Stimulated activated CD8-positive, alpha-beta memory T cell treated with anti-CD3 and anti-CD28 coated beads, Interleukin-7, amount 100 ng/mL, for 48 hours (primary cell): ENCODE measurements around the gene TMED10.
"Not testable (repeated sequence)": the region's sequence is repeated elsewhere in the genome, so short reads cannot be mapped to it uniquely, and the experiment has no call there.

Experiments used
- DNase-seq, 2 donors: peaks; one replicate each; pipeline ENCODE4 v3.0.0-alpha.2; 2020; ENCODE audit warnings: low read depth in 1 of 2; ENCODE audit errors: extremely low read depth in 1 of 2

Gene TMED10

DNA sequence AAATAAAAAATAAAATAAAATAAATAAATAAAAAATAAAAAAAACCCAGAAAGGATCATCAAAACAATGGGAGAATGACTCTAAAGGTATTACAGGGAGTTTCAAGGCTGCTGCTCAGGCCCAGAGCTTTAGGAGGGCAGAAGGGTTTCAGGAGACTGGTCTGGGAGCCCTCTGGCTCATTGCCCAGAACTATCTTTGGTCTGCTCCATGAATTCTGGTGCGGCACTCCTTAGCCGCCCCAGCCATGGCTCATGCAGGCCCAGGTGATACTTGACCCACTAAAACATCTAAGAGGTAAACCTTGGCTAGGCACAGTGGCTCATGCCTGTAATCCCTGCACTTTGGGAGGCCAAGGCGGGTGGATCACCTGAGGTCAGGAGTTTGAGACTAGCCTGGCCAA is 14.7 kb upstream of the TMED10 start:
- DNase-seq, result no peak

- DNase-seq, result no peak
Observed at GRCh38 chr14:75190023-75190422, 13.6 kb upstream of the TMED10 start.

DNA sequence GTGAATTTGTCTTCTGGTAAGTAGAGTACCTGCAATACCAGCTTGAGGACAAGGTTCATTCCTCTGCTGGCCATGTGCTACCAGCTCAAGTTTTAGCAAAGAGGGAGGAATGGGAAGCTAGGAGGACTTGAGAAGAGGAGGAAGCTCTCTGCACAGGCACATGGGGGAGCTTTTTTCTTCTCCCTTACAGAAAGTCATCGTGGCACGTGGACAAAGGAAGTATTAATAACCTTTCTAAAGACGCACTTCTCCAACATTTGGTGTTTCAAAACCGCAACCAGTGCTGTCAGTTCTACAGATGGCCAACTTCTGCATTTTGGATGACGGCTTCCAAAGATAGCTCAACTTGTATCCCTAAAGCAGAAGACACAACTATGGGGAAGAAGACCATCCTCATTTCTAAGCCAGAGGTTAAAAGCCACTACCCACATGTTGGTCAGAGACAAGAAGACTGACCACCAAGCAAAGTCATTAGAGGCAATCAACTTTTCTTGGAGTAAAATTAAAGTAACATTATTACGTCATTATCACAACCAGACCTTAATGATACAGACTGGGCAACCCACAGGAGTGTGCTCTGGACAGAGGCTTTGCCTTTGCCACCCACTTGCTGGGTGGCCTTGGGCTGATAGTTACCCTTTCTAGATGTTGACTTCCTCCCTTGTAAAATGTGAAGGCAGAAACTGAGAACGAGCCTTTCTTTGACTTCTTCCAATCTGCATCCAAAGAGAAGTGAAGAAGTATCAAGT is 12.3 kb upstream of the TMED10 start:
- no peak for DNase-seq

DNA sequence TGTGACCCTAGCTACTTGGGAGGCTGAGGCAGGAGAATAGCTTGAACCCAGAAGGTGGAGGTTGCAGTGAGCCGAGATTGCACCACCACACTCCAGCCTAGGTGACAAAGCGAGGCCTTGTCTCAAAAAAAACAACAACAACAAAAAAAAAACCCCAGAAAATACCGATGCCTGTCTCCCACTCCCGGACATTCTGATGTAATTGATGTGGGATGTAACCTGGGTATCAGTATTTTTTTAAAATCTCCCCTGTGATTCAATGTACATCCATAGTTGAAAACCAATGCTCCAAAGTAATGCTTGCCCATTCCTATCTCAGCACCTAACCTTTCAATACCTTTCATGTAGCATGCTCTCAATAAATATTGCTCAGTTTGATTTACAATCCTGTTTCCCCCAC is 11.7 kb upstream of the TMED10 start:
- no peak for DNase-seq

- no peak for DNase-seq
Observed at GRCh38 chr14:75186953-75187352, 10.5 kb upstream of the TMED10 start.

- no peak for DNase-seq
Observed at GRCh38 chr14:75185251-75186040, 9.0 kb upstream of the TMED10 start.

- DNase-seq, result no peak
Observed at GRCh38 chr14:75184492-75184891, 8.1 kb upstream of the TMED10 start.

GRCh38 chr14:75184039-75184438 is 7.6 kb upstream of the TMED10 start:
- no peak for DNase-seq

GRCh38 chr14:75183225-75183624 is 6.8 kb upstream of the TMED10 start:
- no peak for DNase-seq

DNA sequence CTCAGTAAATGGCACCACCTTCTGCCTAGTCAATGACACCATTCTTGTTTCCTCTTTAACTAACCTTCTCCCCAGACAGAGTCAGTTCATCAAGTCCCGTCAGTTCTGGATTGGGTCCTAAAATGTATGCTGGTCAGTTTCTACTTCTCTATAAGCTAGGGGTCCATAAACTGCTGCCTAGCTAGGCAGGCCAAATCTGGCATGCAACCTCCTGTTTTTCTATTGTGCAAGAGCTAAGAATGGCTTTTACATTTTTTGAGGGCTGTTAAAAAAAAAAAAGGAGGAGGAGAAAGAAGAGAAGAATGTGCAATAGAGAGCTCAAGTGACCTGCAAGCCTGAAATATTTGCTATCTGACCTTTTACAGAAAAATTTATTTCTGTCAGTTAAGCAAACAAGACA is 6.4 kb upstream of the TMED10 start:
- DNase-seq, result no peak

DNA sequence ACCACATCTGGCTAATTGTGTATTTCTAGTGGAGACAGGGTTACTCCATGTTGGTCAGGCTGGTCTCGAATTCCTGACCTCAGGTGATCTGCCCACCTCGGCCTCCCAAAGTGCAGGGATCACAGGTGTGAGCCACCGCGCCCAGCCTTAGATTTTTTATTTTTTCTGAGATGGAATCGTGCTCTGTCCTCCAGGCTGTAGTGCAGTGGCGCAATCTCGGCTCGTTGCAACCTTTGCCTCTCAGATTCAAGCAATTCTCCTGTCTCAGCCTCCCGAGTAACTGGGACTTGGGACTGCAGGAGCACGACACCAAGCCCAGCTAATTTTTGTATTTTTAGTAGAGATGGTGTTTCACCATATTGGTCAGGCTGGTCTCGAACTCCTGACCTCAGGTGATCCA is 5.8 kb upstream of the TMED10 start:
- not testable (repeated sequence) for DNase-seq

DNA sequence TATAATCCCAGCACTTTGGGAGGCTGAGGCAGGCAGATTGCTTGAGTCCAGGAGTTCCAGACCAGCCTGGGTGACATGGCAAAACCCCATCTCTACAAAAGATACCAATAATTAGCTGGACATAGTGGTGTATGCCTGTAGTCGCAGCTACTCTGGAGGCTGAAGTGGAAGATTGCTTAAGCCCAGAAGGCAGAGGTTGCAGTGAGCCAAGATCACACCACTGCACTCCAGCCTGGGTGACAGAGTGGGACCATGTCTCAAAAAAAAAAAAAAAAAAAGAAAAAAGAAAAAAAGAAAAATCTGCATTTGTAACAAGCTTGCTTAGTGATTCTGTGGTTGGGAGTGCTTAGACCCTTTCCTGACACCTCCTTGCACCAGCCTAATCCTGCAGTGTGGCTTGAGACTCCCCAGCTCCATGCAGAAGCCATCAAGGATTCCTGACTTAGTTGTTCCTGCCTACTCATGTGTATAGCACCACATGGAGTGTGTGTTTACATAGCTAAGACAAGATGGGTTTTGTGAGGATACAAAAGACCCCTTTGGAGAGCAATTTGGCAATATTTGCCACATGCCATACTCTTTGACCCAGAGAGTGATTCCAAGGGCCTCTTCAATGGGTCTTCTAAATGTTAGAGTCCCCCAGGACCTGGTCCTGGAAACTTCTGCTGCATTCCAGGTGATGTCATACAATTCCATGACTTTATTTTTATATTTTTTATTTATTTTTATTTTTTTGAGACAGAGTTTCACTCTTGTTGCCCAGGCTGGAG is 5.1 kb upstream of the TMED10 start:
- DNase-seq, result no peak

DNA sequence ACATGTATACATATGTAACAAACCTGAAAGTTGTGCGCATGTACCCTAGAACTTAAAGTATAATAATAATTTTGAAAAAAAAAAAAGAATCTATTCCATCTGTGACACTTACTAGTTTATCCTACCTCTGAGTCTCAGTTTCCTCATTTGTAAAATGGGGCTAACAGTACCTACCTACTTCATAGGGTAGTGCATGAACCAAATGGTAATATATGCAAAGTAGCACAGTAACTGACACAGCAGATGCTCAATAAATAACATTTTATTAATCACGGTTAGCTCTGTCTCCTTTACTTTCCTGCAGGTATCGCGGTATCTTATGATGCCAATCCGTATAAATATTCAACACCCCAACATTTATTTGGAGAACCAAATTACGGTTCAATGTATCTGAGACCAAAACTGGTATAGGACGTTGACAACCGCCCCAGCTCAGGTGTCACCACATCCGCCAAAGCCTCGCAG is 703 bp downstream of the TMED10 start:
- DNase-seq, result no peak

DNA sequence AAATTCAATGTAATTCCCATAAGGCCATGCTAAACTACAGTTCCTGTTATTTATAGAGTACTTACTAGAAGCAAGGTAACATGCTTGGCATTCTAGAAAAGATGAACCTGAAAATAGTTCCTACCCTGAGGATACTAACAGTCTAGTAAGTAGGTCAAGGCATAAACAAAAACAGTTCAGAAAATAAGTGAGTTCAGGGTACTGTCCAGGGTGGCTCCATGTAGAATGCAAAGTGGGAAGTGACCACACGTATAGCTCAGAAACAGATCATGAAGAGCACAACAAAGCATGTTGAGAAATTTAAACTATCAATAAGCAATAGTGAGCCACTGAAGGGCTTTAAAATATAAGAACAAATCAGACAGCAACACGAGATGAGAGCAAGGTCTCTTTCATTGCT is 2.3 kb downstream of the TMED10 start:
- DNase-seq, result no peak

DNA sequence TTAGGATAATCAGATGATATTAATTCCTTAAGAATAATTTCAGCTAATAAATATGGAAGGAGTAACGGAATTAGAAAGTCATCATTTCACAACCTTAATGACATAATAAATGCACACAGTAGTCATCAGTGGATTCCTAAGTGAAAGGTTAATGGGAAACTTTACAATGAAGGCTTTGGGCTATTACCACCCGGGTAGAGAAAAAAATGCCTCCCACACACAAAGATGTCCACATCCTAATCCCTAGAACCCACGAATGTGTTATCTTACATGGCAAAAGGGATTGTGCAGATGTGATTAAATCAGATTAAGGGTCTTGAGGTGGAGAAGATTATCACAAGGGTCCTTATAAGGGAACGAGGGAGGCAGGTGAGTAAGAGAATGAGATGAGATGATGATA is 5.6 kb downstream of the TMED10 start:
- no peak for DNase-seq

DNA sequence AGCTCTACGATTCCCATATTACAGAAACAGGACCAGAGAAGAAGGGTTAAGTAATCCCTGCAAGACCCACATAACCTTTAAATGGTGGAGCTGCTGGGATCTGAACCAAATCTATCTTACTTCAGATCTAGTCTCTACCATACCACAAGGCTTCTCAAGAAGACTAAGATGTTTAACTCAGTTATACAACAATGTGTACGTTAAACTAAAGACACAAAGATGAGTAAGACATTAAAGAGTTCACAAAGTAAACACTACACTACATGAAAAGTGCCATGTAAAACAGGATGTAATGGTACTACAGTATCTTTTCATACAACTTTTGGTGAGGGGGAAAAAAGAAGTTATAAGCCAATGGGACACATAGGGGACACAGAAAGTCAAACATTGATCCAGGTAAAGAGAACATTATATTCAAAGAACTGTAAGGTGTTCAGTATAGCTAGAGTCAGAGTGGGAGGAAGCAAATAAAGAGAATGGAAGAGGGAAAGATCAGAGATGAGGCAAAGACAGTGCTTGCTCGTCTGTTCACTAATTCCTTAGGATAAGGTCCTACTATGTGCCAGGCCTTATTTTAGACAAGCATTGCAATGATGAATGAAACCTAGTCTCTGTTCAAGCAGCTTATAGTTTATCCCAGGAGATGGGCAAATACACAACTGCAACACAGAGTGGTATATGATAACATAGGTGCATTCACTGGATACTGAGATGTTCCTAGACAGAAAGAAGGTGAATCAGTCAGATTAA is 7.7 kb downstream of the TMED10 start:
- DNase-seq, result no peak

- DNase-seq, result no peak
Observed at GRCh38 chr14:75167325-75167724, 9.1 kb downstream of the TMED10 start.

GRCh38 chr14:75165586-75166391 is 10.6 kb downstream of the TMED10 start:
- DNase-seq, result no peak

DNA sequence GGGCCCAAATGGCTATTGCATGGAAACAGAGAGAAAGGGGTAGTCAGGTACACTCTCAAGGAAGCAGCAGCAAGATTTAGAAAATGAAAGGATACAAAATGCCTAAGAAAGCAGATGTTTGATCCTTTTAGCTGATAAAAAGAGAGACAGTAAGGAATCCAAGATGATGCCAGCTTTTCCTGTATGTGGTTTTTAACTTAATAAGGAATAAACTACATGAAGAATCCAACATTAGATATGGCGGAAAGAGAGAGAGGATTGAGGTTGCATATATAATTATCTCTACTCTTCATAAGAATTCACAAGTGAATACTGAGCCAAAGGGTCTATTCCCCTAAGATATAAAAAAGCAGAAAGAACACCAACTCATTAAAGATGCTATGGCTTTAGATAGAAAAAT is 11.6 kb downstream of the TMED10 start:
- no peak for DNase-seq

GRCh38 chr14:75163677-75164076 is 12.7 kb downstream of the TMED10 start:
- DNase-seq, result no peak
